Keratinocyte (primary cell): ENCODE results near the gene KDM1B. TPM values are rescaled to one million over a fixed set of nuclear protein-coding genes. Genes with fewer than 3 reads are reported as not detected.

Experiments used
- DNase-seq: peaks from one replicate; pipeline ENCODE4 v3.0.0-alpha.2; 2011; ENCODE audit warnings: low read depth, missing footprints, low spot score
- FAIRE-seq: peaks from 2 replicates; lab custom pipeline; 2011; peaks lifted over from hg19 to GRCh38; lab: Jason Lieb, UNC
- H2AFZ ChIP-seq: 2 replicates; pipeline ENCODE4 v1.6.0; 2012; ENCODE audit warnings: low read length, control low read depth, inconsistent platforms; ENCODE audit not compliant: control insufficient read depth
- H3K27ac ChIP-seq: 2 replicates; pipeline ENCODE4 v1.5.1; 2011; ENCODE audit warnings: low read length; ENCODE audit not compliant: control insufficient read depth, insufficient read depth
- H3K27me3 ChIP-seq: 3 replicates; pipeline ENCODE4 v1.6.0; 2011; ENCODE audit warnings: low read length; ENCODE audit not compliant: control insufficient read depth, insufficient read depth; ENCODE audit errors: extremely low read depth
- H3K36me3 ChIP-seq, 2 experiments: 2 replicates in 1 of 2; 3 replicates in 1 of 2; pipeline ENCODE4 v1.5.1; 2011; ENCODE audit warnings: low read length in 2 of 2, mild to moderate bottlenecking in 1 of 2; ENCODE audit not compliant: control insufficient read depth in 2 of 2, insufficient read depth in 2 of 2; ENCODE audit errors: extremely low read depth in 1 of 2
- H3K4me1 ChIP-seq: 3 replicates; pipeline ENCODE4 v1.5.1; 2011; ENCODE audit warnings: low read length; ENCODE audit not compliant: control insufficient read depth, insufficient read depth; ENCODE audit errors: extremely low read depth
- H3K4me2 ChIP-seq: 3 replicates; pipeline ENCODE4 v1.6.0; 2011; ENCODE audit warnings: low read depth, low read length; ENCODE audit not compliant: control insufficient read depth, insufficient read depth; ENCODE audit errors: extremely low read depth
- H3K4me3 ChIP-seq, 3 experiments: fragments of 200-600 bp in 1 of 3; sonication (generic) in 1 of 3; 2 replicates in 2 of 3; 3 replicates in 1 of 3; pipeline ENCODE4 v1.5.1; 2011 to 2016; ENCODE audit warnings: low read length in 3 of 3, mild to moderate bottlenecking in 3 of 3, control low read depth in 2 of 3, inconsistent platforms in 1 of 3, low read depth in 1 of 3, mixed read lengths in 1 of 3, mixed run types in 1 of 3, moderate library complexity in 1 of 3; ENCODE audit not compliant: control insufficient read depth in 2 of 3, insufficient read depth in 2 of 3; ENCODE audit errors: extremely low read depth in 1 of 3
- H3K79me2 ChIP-seq: 2 replicates; pipeline ENCODE4 v1.6.0; 2012; ENCODE audit warnings: low read length; ENCODE audit not compliant: control insufficient read depth, insufficient read depth
- H3K9ac ChIP-seq: 3 replicates; pipeline ENCODE4 v1.6.0; 2011; ENCODE audit warnings: low read length; ENCODE audit not compliant: control insufficient read depth, insufficient read depth; ENCODE audit errors: extremely low read depth
- H3K9me1 ChIP-seq: 3 replicates; pipeline ENCODE4 v1.6.0; 2011; ENCODE audit warnings: low read length; ENCODE audit not compliant: control insufficient read depth, insufficient read depth; ENCODE audit errors: extremely low read depth
- H3K9me3 ChIP-seq: 2 replicates; pipeline ENCODE4 v1.5.1; 2012; ENCODE audit warnings: low read depth, low read length; ENCODE audit not compliant: control insufficient read depth
- H4K20me1 ChIP-seq: 3 replicates; pipeline ENCODE4 v1.6.0; 2011; ENCODE audit warnings: low read length; ENCODE audit not compliant: control insufficient read depth, insufficient read depth; ENCODE audit errors: extremely low read depth
- EZH2 ChIP-seq: IDR thresholded peaks from one replicate; pipeline ENCODE4 v1.6.1; 2012; ENCODE audit warnings: inconsistent platforms, mild to moderate bottlenecking, low read length, moderate library complexity
- dilution Hi-C: fragments of 300-500 bp; cut with MboI; formaldehyde crosslinking; loops from one replicate; pipeline ENCODE4 v1.7.0; 2020; ENCODE audit warnings: low sequenced_read_pairs; ENCODE audit not compliant: extremely low pct_ligation_motif_present
- polyA plus RNA-seq, 5 experiments: library from polyadenylated mRNA; depleted of rRNA in 3 of 5; stranded (reverse) in 3 of 5; stranded (forward) in 1 of 5; unstranded in 1 of 5; fragments of >200 nt; gene quantifications; 1 replicate in 1 of 5; 2 replicates in 3 of 5; 3 replicates in 1 of 5; pipeline versions ENCODE4 v1.2.1 to v1.2.3, GENCODE V29; 2011 to 2012; ENCODE audit warnings: missing spikeins in 2 of 5, low read depth in 1 of 5, low replicate concordance in 1 of 5
- TF ChIP-seq, protein P1 (sequence below), 3 experiments: IDR thresholded peaks in 1 of 3; conservative IDR thresholded peaks in 1 of 3; optimal IDR thresholded peaks in 1 of 3; 2 replicates in 2 of 3; 3 replicates in 1 of 3; pipeline versions ENCODE3 to v1.5.1; 2011; ENCODE audit warnings: low read length in 3 of 3, mild to moderate bottlenecking in 3 of 3, moderate library complexity in 2 of 3, control low read depth in 1 of 3, inconsistent platforms in 1 of 3; ENCODE audit not compliant: insufficient read depth in 2 of 3; ENCODE audit errors: extremely low read depth in 1 of 3

The KDM1B gene
- polyA plus RNA-seq, 1 donor (not counting 4 experiments of a cell fraction or from before 2014, with no cell fraction given) = 32.7 TPM

DNA sequence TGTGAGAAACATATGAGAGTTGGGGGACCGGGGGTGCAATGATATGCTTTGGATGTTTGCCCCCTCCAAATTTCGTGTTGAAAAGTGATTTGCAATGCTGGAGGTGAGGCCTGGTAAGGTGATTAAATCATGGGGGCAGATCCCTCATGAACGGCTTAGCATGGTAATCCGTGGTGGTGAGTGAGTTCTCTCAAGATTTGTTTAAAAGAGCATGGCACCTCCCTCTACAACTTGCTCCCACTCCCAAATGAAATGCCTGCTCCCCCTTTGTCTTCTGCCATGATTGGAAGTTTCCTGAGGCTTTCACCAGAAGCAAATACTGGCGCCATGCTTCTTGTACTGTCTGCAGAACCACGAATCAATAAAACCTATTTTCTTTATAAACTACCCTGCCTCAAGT is 106.7 kb downstream of the KDM1B start:
- H3K4me3 ChIP-seq = peak overlapping the region in 1 of 3 experiments; percentile 98
- DNase-seq = no peak
- no peak overlapping the region for H3K9ac ChIP-seq

DNA sequence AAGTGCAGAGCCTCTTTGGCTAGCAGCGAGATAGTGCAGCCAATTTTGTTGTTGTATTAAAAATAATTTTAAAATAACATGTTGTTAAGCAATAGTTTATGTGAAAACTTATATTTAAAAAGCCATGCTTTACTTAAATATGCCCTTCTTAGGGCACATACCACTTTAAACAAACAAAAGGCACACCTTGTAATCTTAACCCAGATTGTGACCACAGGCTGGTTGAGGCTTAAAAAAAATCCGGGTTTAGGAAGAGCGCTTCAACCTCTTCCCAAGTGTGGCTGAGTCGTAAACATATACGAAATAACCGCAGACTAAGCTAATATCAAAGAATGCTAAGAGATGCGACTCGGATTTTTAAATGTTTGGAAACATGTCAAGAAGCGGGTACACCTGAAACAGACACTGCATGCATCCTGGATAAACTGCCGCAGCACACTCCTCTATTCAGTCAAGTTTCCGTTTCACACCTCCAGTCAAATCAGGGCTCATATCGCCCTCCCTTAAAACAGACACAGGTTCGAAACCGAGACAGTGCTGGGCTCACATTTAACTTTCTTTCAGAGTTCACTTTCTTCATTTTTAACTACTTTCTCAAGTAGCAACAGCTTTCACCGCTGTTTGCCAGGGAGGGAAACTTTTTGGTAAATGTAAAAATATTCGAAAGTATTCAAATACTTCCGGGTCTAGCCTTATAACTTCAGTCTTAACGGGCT is 107.6 kb downstream of the KDM1B start:
- H3K4me3 ChIP-seq = peak overlapping the region; percentile 77 to 98 (median 95)
- no peaks in the 10 kb centered on the region for H3K27me3 ChIP-seq
- H3K27ac ChIP-seq = peak overlapping the region; percentile 90
- H4K20me1 ChIP-seq = peaks cover 10% of the 10 kb centered on the region
- H2AFZ ChIP-seq = peak overlapping the region; percentile 71
- H3K9ac ChIP-seq = peak overlapping the region; percentile 95
- DNase-seq (no peak), FAIRE-seq (peak; percentile 46)
- peak overlapping the region; percentile 100 for H3K4me2 ChIP-seq
- H3K9me3 ChIP-seq = peaks cover 2% of the 10 kb centered on the region
- dilution Hi-C loops = no loop called here
- no peak for TF ChIP-seq EZH2
- TF ChIP-seq, protein P1, sequence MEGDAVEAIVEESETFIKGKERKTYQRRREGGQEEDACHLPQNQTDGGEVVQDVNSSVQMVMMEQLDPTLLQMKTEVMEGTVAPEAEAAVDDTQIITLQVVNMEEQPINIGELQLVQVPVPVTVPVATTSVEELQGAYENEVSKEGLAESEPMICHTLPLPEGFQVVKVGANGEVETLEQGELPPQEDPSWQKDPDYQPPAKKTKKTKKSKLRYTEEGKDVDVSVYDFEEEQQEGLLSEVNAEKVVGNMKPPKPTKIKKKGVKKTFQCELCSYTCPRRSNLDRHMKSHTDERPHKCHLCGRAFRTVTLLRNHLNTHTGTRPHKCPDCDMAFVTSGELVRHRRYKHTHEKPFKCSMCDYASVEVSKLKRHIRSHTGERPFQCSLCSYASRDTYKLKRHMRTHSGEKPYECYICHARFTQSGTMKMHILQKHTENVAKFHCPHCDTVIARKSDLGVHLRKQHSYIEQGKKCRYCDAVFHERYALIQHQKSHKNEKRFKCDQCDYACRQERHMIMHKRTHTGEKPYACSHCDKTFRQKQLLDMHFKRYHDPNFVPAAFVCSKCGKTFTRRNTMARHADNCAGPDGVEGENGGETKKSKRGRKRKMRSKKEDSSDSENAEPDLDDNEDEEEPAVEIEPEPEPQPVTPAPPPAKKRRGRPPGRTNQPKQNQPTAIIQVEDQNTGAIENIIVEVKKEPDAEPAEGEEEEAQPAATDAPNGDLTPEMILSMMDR (optimal IDR thresholded peaks at IDR 0.05 in 1 of 3, IDR thresholded peaks at IDR 0.05 in 1 of 3, conservative IDR thresholded peaks at IDR 0.05 in 1 of 3; ENCODE audit: extremely low read depth in 1 of 3, insufficient read depth in 2 of 3, low read length in 3 of 3) = no peak
- H3K4me1 ChIP-seq = peaks cover 41% of the 10 kb centered on the region
- H3K36me3 ChIP-seq = peaks cover 0 to 6% of the 10 kb centered on the region in 2 experiments
- peaks cover 61% of the 10 kb centered on the region for H3K79me2 ChIP-seq
- H3K9me1 ChIP-seq = peaks cover 2% of the 10 kb centered on the region

More for the DNA sequence above, 106.7 kb downstream of the KDM1B start:
- H3K9me1 ChIP-seq = peaks cover 2% of the 10 kb centered on the region
- H3K4me1 ChIP-seq = peaks cover 41% of the 10 kb centered on the region
- dilution Hi-C loops = no loop called here
- peak overlapping the region; percentile 31 for H3K27ac ChIP-seq
- H3K9me3 ChIP-seq = peaks cover 2% of the 10 kb centered on the region
- H3K27me3 ChIP-seq = no peaks in the 10 kb centered on the region
- peaks cover 0 to 6% of the 10 kb centered on the region in 2 experiments for H3K36me3 ChIP-seq
- no peak overlapping the region for H2AFZ ChIP-seq
- H3K4me2 ChIP-seq = peak overlapping the region; percentile 100
- H3K79me2 ChIP-seq = peaks cover 69% of the 10 kb centered on the region
- FAIRE-seq = no peak
- peaks cover 10% of the 10 kb centered on the region for H4K20me1 ChIP-seq
- no peak for TF ChIP-seq EZH2
- TF ChIP-seq, protein P1 (optimal IDR thresholded peaks at IDR 0.05 in 1 of 3, IDR thresholded peaks at IDR 0.05 in 1 of 3, conservative IDR thresholded peaks at IDR 0.05 in 1 of 3; ENCODE audit: extremely low read depth in 1 of 3, insufficient read depth in 2 of 3, low read length in 3 of 3) = no peak
